ENCODE measurements around the gene RPH3AL.

DNA sequence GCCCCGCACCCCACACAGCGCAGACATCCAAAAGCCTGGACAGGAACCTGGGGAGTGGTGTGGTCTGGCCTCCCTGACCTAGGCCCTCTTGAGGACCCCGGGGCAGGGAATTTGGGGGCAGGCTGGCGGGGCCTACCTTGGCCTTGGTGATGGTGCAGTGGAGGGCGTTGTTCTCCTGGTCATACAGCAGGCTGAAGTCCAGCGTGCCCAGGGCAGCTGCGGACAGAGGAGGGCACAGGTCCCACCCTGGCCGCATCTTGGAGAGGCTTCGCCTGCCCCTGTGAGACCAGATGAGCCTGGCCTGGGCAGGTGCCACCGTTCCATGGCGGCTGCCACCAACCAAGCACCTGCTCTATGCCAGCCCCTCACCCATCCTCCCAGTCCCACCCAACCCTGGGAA, 180.2 kb downstream of the RPH3AL start:
- TF ChIP-seq, protein P1, sequence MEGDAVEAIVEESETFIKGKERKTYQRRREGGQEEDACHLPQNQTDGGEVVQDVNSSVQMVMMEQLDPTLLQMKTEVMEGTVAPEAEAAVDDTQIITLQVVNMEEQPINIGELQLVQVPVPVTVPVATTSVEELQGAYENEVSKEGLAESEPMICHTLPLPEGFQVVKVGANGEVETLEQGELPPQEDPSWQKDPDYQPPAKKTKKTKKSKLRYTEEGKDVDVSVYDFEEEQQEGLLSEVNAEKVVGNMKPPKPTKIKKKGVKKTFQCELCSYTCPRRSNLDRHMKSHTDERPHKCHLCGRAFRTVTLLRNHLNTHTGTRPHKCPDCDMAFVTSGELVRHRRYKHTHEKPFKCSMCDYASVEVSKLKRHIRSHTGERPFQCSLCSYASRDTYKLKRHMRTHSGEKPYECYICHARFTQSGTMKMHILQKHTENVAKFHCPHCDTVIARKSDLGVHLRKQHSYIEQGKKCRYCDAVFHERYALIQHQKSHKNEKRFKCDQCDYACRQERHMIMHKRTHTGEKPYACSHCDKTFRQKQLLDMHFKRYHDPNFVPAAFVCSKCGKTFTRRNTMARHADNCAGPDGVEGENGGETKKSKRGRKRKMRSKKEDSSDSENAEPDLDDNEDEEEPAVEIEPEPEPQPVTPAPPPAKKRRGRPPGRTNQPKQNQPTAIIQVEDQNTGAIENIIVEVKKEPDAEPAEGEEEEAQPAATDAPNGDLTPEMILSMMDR (IDR thresholded peaks at IDR 0.05) = no peak
- TF ChIP-seq POLR2A (IDR thresholded peaks at IDR 0.05) = no peak

All from Peyer's patch (tissue), 4 donors.